ENCODE measurements around the gene VPS13C.

VPS13C gene

GRCh38 chr15:61871926-61872522 is 188.2 kb downstream of the VPS13C start:
- no peak overlapping the region for H3K4me3 ChIP-seq (ENCODE audit: low read length)
- H3K4me1 ChIP-seq (ENCODE audit: insufficient read depth, low read length), result no peaks in the 10 kb centered on the region
- 0 out of 2 replicates have a peak, but pooled peaks cover 4% of the 10 kb centered on the region for H3K36me3 ChIP-seq (ENCODE audit: insufficient read depth, low read depth, low read length)
- no peaks in the 10 kb centered on the region for H3K9me3 ChIP-seq (ENCODE audit: insufficient read depth, low read depth, low read length)
- no peak overlapping the region for H3K27ac ChIP-seq (ENCODE audit: low read length)
- H3K9ac ChIP-seq (ENCODE audit: low read depth, low read length), result no peak overlapping the region
- no peaks in the 10 kb centered on the region for H3K27me3 ChIP-seq (ENCODE audit: insufficient read depth, low read length)

- Histone ChIP-seq H3K4me3 (ENCODE audit: low read length) (no peak overlapping the region), H3K27me3 (ENCODE audit: insufficient read depth, low read length) (no peaks in the 10 kb centered on the region), H3K9me3 (ENCODE audit: insufficient read depth, low read depth, low read length) (no peaks in the 10 kb centered on the region), H3K36me3 (ENCODE audit: insufficient read depth, low read depth, low read length) (0 out of 2 replicates have a peak, but pooled peaks cover 4% of the 10 kb centered on the region), H3K9ac (ENCODE audit: low read depth, low read length) (no peak overlapping the region), H3K27ac (ENCODE audit: low read length) (no peak overlapping the region), H3K4me1 (ENCODE audit: insufficient read depth, low read length) (no peaks in the 10 kb centered on the region)
These were observed 190.6 kb downstream of the VPS13C start for GRCh38 chr15:61869656-61870055.

GRCh38 chr15:61861962-61862361 is 198.3 kb downstream of the VPS13C start:
- Histone ChIP-seq H3K27me3 (ENCODE audit: insufficient read depth, low read length) (no peaks in the 10 kb centered on the region), H3K27ac (ENCODE audit: low read length) (no peak overlapping the region), H3K4me1 (ENCODE audit: insufficient read depth, low read length) (no peaks in the 10 kb centered on the region), H3K36me3 (ENCODE audit: insufficient read depth, low read depth, low read length) (no peaks in the 10 kb centered on the region), H3K9me3 (ENCODE audit: insufficient read depth, low read depth, low read length) (no peaks in the 10 kb centered on the region), H3K9ac (ENCODE audit: low read depth, low read length) (no peak overlapping the region), H3K4me3 (ENCODE audit: low read length) (no peak overlapping the region)

GRCh38 chr15:61857169-61857829 is 202.9 kb downstream of the VPS13C start:
- Histone ChIP-seq H3K27ac (ENCODE audit: low read length) (no peak overlapping the region), H3K27me3 (ENCODE audit: insufficient read depth, low read length) (no peaks in the 10 kb centered on the region), H3K4me3 (ENCODE audit: low read length) (no peak overlapping the region)

GRCh38 chr15:61856295-61856694 is 204.0 kb downstream of the VPS13C start:
- H3K9ac ChIP-seq (ENCODE audit: low read depth, low read length), result no peak overlapping the region
- H3K9me3 ChIP-seq (ENCODE audit: insufficient read depth, low read depth, low read length), result no peaks in the 10 kb centered on the region
- no peaks in the 10 kb centered on the region for H3K27me3 ChIP-seq (ENCODE audit: insufficient read depth, low read length)
- H3K4me3 ChIP-seq (ENCODE audit: low read length), result no peak overlapping the region
- H3K4me1 ChIP-seq (ENCODE audit: insufficient read depth, low read length), result no peaks in the 10 kb centered on the region
- H3K36me3 ChIP-seq (ENCODE audit: insufficient read depth, low read depth, low read length), result no peaks in the 10 kb centered on the region
- H3K27ac ChIP-seq (ENCODE audit: low read length), result no peak overlapping the region

More at GRCh38 chr15:61857169-61857829, 202.9 kb downstream of the VPS13C start:
- Histone ChIP-seq H3K9ac (ENCODE audit: low read depth, low read length) (no peak overlapping the region), H3K4me1 (ENCODE audit: insufficient read depth, low read length) (no peaks in the 10 kb centered on the region), H3K36me3 (ENCODE audit: insufficient read depth, low read depth, low read length) (no peaks in the 10 kb centered on the region), H3K9me3 (ENCODE audit: insufficient read depth, low read depth, low read length) (no peaks in the 10 kb centered on the region)

- Histone ChIP-seq H3K9me3 (ENCODE audit: insufficient read depth, low read depth, low read length) (no peaks in the 10 kb centered on the region), H3K4me3 (ENCODE audit: low read length) (no peak overlapping the region), H3K9ac (ENCODE audit: low read depth, low read length) (no peak overlapping the region), H3K27ac (ENCODE audit: low read length) (no peak overlapping the region), H3K36me3 (ENCODE audit: insufficient read depth, low read depth, low read length) (no peaks in the 10 kb centered on the region), H3K27me3 (ENCODE audit: insufficient read depth, low read length) (no peaks in the 10 kb centered on the region), H3K4me1 (ENCODE audit: insufficient read depth, low read length) (no peaks in the 10 kb centered on the region)
These were observed 207.1 kb downstream of the VPS13C start for GRCh38 chr15:61853195-61853594.

- H3K9ac ChIP-seq (ENCODE audit: low read depth, low read length), result no peak overlapping the region
- no peaks in the 10 kb centered on the region for H3K4me1 ChIP-seq (ENCODE audit: insufficient read depth, low read length)
- no peaks in the 10 kb centered on the region for H3K27me3 ChIP-seq (ENCODE audit: insufficient read depth, low read length)
- no peak overlapping the region for H3K27ac ChIP-seq (ENCODE audit: low read length)
- H3K4me3 ChIP-seq (ENCODE audit: low read length), result no peak overlapping the region
- no peaks in the 10 kb centered on the region for H3K36me3 ChIP-seq (ENCODE audit: insufficient read depth, low read depth, low read length)
- no peaks in the 10 kb centered on the region for H3K9me3 ChIP-seq (ENCODE audit: insufficient read depth, low read depth, low read length)
These were observed 208.3 kb downstream of the VPS13C start for GRCh38 chr15:61851955-61852354.

GRCh38 chr15:61849447-61849846 is 210.8 kb downstream of the VPS13C start:
- Histone ChIP-seq H3K9me3 (ENCODE audit: insufficient read depth, low read depth, low read length) (no peaks in the 10 kb centered on the region), H3K4me3 (ENCODE audit: low read length) (no peak overlapping the region), H3K27ac (ENCODE audit: low read length) (no peak overlapping the region), H3K36me3 (ENCODE audit: insufficient read depth, low read depth, low read length) (no peaks in the 10 kb centered on the region), H3K27me3 (ENCODE audit: insufficient read depth, low read length) (no peaks in the 10 kb centered on the region), H3K4me1 (ENCODE audit: insufficient read depth, low read length) (no peaks in the 10 kb centered on the region), H3K9ac (ENCODE audit: low read depth, low read length) (no peak overlapping the region)

GRCh38 chr15:61841466-61841865 is 218.8 kb downstream of the VPS13C start:
- H3K36me3 ChIP-seq (ENCODE audit: insufficient read depth, low read depth, low read length), result no peaks in the 10 kb centered on the region

GRCh38 chr15:61840090-61840489 is 220.2 kb downstream of the VPS13C start:
- Histone ChIP-seq H3K27ac (ENCODE audit: low read length) (no peak overlapping the region), H3K4me3 (ENCODE audit: low read length) (no peak overlapping the region), H3K9me3 (ENCODE audit: insufficient read depth, low read depth, low read length) (no peaks in the 10 kb centered on the region), H3K36me3 (ENCODE audit: insufficient read depth, low read depth, low read length) (no peaks in the 10 kb centered on the region), H3K4me1 (ENCODE audit: insufficient read depth, low read length) (no peaks in the 10 kb centered on the region), H3K9ac (ENCODE audit: low read depth, low read length) (no peak overlapping the region), H3K27me3 (ENCODE audit: insufficient read depth, low read length) (peaks cover 1% of the 10 kb centered on the region; the same call in 1 of the 2 replicates)

More at GRCh38 chr15:61841466-61841865, 218.8 kb downstream of the VPS13C start:
- Histone ChIP-seq H3K27me3 (ENCODE audit: insufficient read depth, low read length) (no peaks in the 10 kb centered on the region), H3K9me3 (ENCODE audit: insufficient read depth, low read depth, low read length) (no peaks in the 10 kb centered on the region), H3K27ac (ENCODE audit: low read length) (no peak overlapping the region), H3K4me1 (ENCODE audit: insufficient read depth, low read length) (no peaks in the 10 kb centered on the region), H3K4me3 (ENCODE audit: low read length) (no peak overlapping the region), H3K9ac (ENCODE audit: low read depth, low read length) (no peak overlapping the region)

- Histone ChIP-seq H3K9me3 (ENCODE audit: insufficient read depth, low read depth, low read length) (no peaks in the 10 kb centered on the region), H3K4me3 (ENCODE audit: low read length) (no peak overlapping the region), H3K27me3 (ENCODE audit: insufficient read depth, low read length) (peaks cover 6% of the 10 kb centered on the region), H3K4me1 (ENCODE audit: insufficient read depth, low read length) (no peaks in the 10 kb centered on the region), H3K9ac (ENCODE audit: low read depth, low read length) (no peak overlapping the region), H3K36me3 (ENCODE audit: insufficient read depth, low read depth, low read length) (no peaks in the 10 kb centered on the region), H3K27ac (ENCODE audit: low read length) (no peak overlapping the region)
These were observed 220.7 kb downstream of the VPS13C start for GRCh38 chr15:61839546-61839945.

GRCh38 chr15:61835496-61836106 is 224.6 kb downstream of the VPS13C start:
- H3K9me3 ChIP-seq (ENCODE audit: insufficient read depth, low read depth, low read length), result no peaks in the 10 kb centered on the region
- peaks cover 10% of the 10 kb centered on the region for H3K27me3 ChIP-seq (ENCODE audit: insufficient read depth, low read length)
- no peaks in the 10 kb centered on the region for H3K4me1 ChIP-seq (ENCODE audit: insufficient read depth, low read length)
- H3K9ac ChIP-seq (ENCODE audit: low read depth, low read length), result no peak overlapping the region
- H3K27ac ChIP-seq (ENCODE audit: low read length), result no peak overlapping the region
- no peak overlapping the region for H3K4me3 ChIP-seq (ENCODE audit: low read length)
- no peaks in the 10 kb centered on the region for H3K36me3 ChIP-seq (ENCODE audit: insufficient read depth, low read depth, low read length)
